HG03460 (cell line): Measurements from ENCODE around the gene ALDH1A3.

Source experiments
- ATAC-seq: cut with Tn5 transposase; IDR thresholded peaks from one replicate; pipeline ENCODE4 v1.9.1; 2021; ENCODE audit not compliant: unreplicated experiment

Gene ALDH1A3

GRCh38 chr15:100858294-100858693, 21.3 kb upstream of the ALDH1A3 start:
- ATAC-seq, result no peak

GRCh38 chr15:100859970-100860828, 19.4 kb upstream of the ALDH1A3 start:
- no peak for ATAC-seq

GRCh38 chr15:100860829-100861510, 18.7 kb upstream of the ALDH1A3 start:
- ATAC-seq, result no peak

GRCh38 chr15:100861511-100861991, 18.1 kb upstream of the ALDH1A3 start:
- no peak for ATAC-seq

GRCh38 chr15:100862162-100862561, 17.5 kb upstream of the ALDH1A3 start:
- no peak for ATAC-seq

DNA sequence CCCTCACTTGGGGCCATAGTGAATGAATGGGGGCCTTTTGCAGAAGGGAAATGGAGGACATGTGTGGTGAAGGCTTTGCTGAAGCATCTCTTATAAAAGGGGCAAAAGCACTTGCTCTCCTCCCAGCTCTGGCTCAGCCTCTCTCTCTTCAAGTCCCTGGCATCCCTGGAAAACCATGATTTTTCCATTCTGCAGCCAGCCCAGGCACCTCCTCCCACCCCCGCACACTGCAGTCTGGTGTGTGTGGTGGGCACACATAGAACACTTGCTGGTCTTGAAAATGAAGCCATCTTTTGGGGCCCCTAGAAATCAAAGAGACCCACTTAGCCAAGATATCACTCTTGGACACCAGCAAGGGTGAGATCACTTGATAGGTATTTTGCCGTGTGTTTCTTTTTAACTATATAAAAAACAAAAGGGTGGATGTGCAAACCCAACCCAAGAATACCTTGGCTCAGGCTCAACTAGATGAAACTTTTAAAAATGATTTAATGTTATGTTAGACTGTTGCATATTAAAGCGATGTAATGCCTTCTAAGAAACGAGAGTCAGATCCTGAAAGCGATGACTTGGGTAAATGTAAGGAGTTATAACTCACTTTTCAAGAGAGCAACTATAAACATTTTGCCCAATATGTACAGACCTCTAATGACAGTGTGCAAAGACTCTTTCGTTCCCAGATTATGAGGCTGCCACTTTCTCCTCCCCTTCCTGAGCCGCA, 16.4 kb upstream of the ALDH1A3 start:
- ATAC-seq, result no peak

GRCh38 chr15:100863796-100864267, 15.8 kb upstream of the ALDH1A3 start:
- ATAC-seq, result no peak

DNA sequence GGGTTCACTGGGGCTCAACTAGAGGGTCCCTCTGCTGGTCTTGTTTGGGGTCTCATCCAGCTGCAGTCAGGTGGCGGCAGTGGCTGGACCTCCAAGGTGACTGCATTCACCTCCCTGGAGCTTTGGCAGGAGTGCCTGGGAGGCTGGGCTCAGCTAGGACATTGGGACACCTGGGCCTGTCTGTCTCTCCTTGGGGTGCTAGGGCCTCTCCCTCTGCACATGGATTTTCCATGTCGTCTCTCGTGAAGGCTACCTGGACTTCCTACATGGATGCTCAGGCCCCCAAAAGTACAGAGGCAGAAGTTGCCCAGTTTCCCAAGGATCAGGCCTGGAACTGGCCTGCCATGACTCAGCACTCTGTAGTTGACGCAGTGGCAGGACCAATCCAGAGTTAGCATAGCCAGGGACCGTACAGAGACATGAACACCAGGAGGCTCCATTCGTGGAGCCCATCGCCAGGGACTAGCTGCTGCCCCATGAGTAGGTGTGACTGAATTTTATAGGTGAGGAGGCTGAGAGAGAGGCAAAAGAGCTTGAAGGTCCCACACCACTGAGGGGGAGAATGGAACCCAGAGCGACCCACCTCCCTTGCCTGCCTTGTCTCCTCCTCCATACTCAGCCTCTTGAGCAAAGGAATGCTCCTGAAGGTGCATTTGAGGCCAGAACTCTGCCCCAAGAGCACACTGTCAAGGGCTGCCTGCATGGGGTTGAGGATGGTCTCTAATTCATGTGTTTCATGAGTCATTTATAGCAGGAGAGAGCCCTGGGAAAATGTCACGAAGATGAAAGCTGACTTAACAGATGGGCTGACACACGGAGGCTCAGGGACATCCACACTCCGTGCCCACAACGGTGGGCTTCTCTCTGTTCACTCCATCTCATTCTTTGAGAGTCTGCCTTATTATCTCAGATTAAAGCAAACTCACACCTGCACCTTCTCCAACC, 13.0 kb upstream of the ALDH1A3 start:
- no peak for ATAC-seq

DNA sequence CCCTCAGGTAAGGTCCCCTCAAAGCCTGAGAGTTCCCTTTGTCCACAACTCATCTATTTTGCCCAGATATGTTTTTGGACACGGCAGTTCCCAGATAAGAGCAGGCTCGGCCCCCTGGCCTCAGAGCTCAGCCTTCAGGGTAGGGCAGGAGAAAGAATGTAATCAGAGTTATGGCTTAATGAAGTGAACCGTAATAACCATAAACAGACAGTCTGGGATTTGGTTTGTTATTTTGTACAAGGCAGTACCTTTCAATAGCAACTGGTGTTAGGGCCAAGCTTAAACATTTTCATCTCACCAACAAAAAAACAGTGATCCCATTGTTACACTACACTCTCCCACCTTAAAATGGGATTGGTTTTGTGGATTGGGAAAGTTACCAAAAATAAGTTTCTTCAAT, 12.2 kb upstream of the ALDH1A3 start:
- ATAC-seq, result no peak

DNA sequence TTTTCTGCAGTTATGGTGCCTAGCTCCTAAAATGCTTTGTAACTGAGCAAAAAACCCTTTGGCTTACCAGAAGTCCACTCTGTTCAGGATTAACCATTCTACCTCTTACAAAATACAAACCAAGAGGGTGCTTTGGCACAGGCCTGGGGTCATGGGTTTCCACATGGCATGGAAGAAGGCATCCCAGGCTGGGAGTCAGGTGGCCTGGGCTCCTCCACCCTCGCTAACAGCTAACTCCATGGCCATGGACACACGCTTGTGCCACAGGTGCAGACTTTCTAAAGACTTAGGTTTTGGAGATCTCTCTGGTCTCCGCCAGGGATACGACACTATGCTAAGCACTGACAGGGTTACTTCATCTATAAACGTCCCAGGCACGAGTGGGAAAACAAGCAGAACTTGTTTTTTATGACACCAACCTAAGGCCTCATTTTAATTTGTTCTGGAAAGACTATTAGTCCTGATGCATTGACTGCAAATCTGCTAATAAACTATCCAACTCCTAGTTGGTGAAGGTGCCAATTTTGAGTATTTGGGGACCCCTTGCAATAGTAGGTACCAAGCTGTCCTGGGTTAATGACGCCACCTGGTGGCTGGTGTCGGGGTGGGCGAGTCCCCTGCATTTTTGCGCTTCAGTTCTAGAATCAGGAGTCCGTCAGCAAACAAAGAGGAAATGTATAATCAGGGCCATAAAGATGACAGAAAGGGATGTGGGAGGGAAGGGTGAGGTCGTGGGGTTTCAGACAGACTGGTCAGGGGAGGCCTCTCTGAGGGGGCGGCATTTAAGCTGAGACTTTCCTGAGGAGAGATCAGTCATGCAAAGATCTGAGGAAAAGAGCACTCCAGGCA, 10.3 kb upstream of the ALDH1A3 start:
- ATAC-seq, result no peak

- peak; percentile 72 for ATAC-seq
These were observed 6.5 kb upstream of the ALDH1A3 start for GRCh38 chr15:100873029-100873677.

DNA sequence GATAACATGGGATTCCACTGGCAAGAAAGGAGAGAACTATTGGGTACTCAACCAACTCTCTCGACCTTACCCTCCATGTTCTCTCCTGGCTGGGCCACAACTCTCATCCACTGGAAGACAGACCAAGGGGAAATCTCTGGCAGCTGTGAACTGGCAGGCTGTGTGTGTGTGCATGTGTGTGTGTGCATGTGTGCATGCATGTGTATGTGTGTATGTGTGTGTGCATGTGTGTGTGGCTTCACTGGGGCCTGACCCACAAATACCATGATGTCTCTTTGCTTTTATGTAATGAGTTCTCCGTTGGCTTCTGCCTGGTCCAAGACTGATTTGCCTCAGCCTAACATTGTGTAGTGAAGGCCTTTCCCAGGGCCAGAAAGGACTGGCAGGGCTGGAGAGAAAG, 4.1 kb upstream of the ALDH1A3 start:
- ATAC-seq, result no peak

DNA sequence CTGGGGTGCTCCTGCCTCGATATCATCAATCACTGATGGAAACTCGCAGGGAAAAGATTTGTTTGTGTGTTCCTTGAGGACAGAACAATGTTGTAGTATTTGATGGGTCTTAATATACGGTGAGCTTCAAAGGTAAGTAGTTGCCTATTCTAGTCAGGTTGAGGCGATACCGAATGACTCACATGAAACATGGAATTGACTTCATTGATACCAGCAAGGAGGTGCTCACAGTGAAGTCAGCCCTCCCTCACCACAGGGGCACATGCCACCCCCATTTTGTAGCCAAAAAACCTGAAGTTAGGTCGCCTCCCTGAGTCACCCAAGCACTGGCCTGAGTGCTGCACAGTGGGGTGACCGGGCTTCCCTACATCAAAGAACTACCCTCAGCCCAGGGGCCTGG, 3.7 kb upstream of the ALDH1A3 start:
- no peak for ATAC-seq

- no peak for ATAC-seq
These were observed 2.1 kb upstream of the ALDH1A3 start for GRCh38 chr15:100877551-100877950.

GRCh38 chr15:100878130-100878529, 1.5 kb upstream of the ALDH1A3 start:
- ATAC-seq, result no peak

GRCh38 chr15:100878648-100879047, 983 bp upstream of the ALDH1A3 start:
- ATAC-seq, result no peak

- ATAC-seq, result no peak
These were observed 569 bp upstream of the ALDH1A3 start for GRCh38 chr15:100879061-100879463.

DNA sequence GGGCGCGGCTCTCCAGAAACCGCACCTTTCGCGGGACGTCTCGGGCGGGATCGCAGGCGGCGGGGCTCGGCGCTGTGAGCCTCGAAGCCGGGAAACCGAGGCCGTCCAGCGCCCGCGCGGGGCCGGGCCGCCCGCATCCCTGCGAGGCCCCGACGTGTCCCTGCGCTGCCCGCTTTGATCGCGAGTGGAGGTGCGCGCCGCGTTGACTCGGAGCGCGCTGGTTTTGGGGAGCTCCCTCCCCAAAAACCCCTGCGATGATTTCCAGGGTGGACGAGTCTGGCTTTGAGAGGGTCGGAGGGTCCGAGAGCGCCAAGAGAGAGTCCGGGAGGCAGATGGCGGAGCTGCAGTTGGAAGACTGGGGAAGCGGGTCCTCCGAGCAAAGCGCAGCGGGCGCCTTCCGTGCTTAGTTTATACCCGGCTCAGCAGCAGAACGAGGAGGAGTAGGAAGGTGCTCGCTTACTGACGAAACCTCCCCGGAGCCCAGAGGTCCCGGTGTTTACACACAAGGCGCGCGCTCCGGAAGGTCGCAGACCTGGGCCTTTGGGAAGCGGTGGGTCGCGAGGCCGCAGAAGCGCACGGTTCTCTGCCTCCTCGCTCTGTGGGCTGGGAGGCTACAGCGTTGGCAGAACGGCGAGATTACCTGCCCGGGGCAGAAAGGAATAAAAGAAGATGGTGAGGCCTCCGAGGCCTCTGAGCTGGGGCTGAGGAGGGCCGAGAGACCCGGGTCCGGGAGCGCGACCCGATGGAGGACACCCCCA, 687 bp downstream of the ALDH1A3 start:
- no peak for ATAC-seq
